ENCODE results near the gene IL19. TPM values are rescaled to one million over a fixed set of nuclear protein-coding genes. Genes with fewer than 3 reads are reported as not detected.

IL19 gene
- total RNA-seq, 1 experiment from 2014 or later: not detected

DNA sequence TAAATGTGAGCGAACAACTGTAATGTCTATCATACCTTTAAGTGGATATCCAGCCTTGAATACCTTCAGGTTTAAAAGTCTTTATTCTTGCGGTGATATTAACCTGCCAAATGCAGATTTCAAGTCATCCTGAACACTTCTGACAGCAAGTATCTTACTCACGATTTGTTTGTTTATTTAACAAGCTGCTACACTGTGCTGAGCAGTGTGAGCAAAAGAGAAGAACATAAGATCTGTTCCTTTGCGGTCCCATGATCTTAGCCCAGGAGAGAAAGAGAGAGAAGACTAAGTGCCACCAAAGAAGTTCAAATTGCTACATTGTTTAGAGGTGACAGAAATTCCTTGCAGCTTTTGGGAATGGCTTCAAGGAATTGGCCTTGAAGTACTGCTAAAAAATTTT lies 117.1 kb downstream of the IL19 start:
- no peak overlapping the region for H2BK120ac ChIP-seq (ENCODE audit: low read depth, low read length, poor library complexity, severe bottlenecking)
- Mint-ChIP-seq H3K9me3 (no peaks in the 10 kb centered on the region), H3K27ac (no peak overlapping the region), H3K27me3 (ENCODE audit: low read depth) (peaks cover 3% of the 10 kb centered on the region), H3K4me3 (no peak overlapping the region), H3K36me3 (ENCODE audit: insufficient read depth in 1 of 3, low read depth in 3 of 3) (no peaks in the 10 kb centered on the region), H3K4me1 (peaks cover 17 to 21% of the 10 kb centered on the region in 2 experiments)
- H4K20me1 ChIP-seq (ENCODE audit: control insufficient read depth, insufficient read depth, insufficient read length): no peaks in the 10 kb centered on the region
- no peak overlapping the region for H2BK20ac ChIP-seq (ENCODE audit: low read depth, low read length, poor library complexity, severe bottlenecking)
- no peaks in the 10 kb centered on the region for H3K9me3 ChIP-seq (ENCODE audit: control insufficient read depth, low read depth, low read length)
- H4K91ac ChIP-seq (ENCODE audit: insufficient read length, low read depth, low read length): no peak overlapping the region
- H3K23me2 ChIP-seq (ENCODE audit: insufficient read length, low read depth, low read length, poor library complexity, severe bottlenecking): no peaks in the 10 kb centered on the region
- H3K4me2 ChIP-seq (ENCODE audit: insufficient read depth, insufficient read length, low read length): no peak overlapping the region
- H2BK12ac ChIP-seq (ENCODE audit: insufficient read length, low read depth, low read length): no peak overlapping the region
- no peaks in the 10 kb centered on the region for H3K79me1 ChIP-seq (ENCODE audit: insufficient read depth, low read depth, low read length, poor library complexity, severe bottlenecking)
- no peak overlapping the region for H3K23ac ChIP-seq (ENCODE audit: insufficient read length, low read depth, low read length)
- no peak overlapping the region for H2AK5ac ChIP-seq (ENCODE audit: insufficient read length, low read length)
- H3K14ac ChIP-seq (ENCODE audit: insufficient read depth, low read length): no peak overlapping the region
- peaks cover 6% of the 10 kb centered on the region for H3K4me1 ChIP-seq (ENCODE audit: insufficient read depth, low read length)
- TF ChIP-seq, protein P1, sequence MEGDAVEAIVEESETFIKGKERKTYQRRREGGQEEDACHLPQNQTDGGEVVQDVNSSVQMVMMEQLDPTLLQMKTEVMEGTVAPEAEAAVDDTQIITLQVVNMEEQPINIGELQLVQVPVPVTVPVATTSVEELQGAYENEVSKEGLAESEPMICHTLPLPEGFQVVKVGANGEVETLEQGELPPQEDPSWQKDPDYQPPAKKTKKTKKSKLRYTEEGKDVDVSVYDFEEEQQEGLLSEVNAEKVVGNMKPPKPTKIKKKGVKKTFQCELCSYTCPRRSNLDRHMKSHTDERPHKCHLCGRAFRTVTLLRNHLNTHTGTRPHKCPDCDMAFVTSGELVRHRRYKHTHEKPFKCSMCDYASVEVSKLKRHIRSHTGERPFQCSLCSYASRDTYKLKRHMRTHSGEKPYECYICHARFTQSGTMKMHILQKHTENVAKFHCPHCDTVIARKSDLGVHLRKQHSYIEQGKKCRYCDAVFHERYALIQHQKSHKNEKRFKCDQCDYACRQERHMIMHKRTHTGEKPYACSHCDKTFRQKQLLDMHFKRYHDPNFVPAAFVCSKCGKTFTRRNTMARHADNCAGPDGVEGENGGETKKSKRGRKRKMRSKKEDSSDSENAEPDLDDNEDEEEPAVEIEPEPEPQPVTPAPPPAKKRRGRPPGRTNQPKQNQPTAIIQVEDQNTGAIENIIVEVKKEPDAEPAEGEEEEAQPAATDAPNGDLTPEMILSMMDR (conservative IDR thresholded peaks at IDR 0.05): no peak
- H3K27ac ChIP-seq (ENCODE audit: insufficient read length, low read depth, low read length): no peak overlapping the region
- H2BK15ac ChIP-seq (ENCODE audit: low read depth, low read length): no peak overlapping the region
- no peak overlapping the region for H2AFZ ChIP-seq (ENCODE audit: low read length)
- H3K18ac ChIP-seq (ENCODE audit: insufficient read length, low read depth, low read length): no peak overlapping the region
- no peak overlapping the region for H2BK5ac ChIP-seq (ENCODE audit: insufficient read length, low read length)
- WGBS (ENCODE audit: extremely low coverage, insufficient read length, low lambda C conversion rate): no CpG with 5 or more reads among the region's 4 CpGs
- no peak overlapping the region for H3K56ac ChIP-seq (ENCODE audit: insufficient read length, low read depth, low read length)
- H3K9ac ChIP-seq (ENCODE audit: extremely low read depth, insufficient read length, low read length): no peak overlapping the region
- no peak overlapping the region for H3T11ph ChIP-seq (ENCODE audit: low read length)
- no peaks in the 10 kb centered on the region for H3K79me2 ChIP-seq (ENCODE audit: insufficient read depth, low read length)
- H3K4ac ChIP-seq (ENCODE audit: low read depth, low read length): no peak overlapping the region
- no peak overlapping the region for H4K5ac ChIP-seq (ENCODE audit: insufficient read length, low read depth, low read length)
- no peaks in the 10 kb centered on the region for H3K27me3 ChIP-seq (ENCODE audit: insufficient read depth, low read length)
- no peak overlapping the region for H4K8ac ChIP-seq (replicated peaks; ENCODE audit: insufficient read length, low read depth, low read length)
- DNase-seq: no peak

Data from H9 (cell line).